Measurements from ENCODE around the gene ABCC1.

ABCC1 gene

GRCh38 chr16:16112450-16113053 lies 163.1 kb downstream of the ABCC1 start:
- TF ChIP-seq CTCF (IDR thresholded peaks at IDR 0.05; ENCODE audit: borderline replicate concordance, extremely low read depth, low read length, poor library complexity, severe bottlenecking) (no peak), EZH2 (IDR thresholded peaks at IDR 0.05; ENCODE audit: borderline replicate concordance, low read depth, low read length, severe bottlenecking) (no peak)
- Histone ChIP-seq H3K4me2 (ENCODE audit: insufficient read depth, low read length) (no peak overlapping the region), H4K20me1 (ENCODE audit: insufficient read depth, low read length) (no peaks in the 10 kb centered on the region; the same call in 1 of the 2 replicates), H3K27me3 (ENCODE audit: insufficient read depth, low read length, poor library complexity) (no peaks in the 10 kb centered on the region), H3K27ac (ENCODE audit: low read length) (no peak overlapping the region), H3K36me3 (ENCODE audit: insufficient read depth, low read length) (peaks cover 93% of the 10 kb centered on the region), H3K9ac (ENCODE audit: low read depth, low read length) (no peak overlapping the region), H2AFZ (ENCODE audit: low read depth, low read length) (no peak overlapping the region), H3K9me3 (ENCODE audit: insufficient read depth, low read length, severe bottlenecking) (peaks cover 7% of the 10 kb centered on the region), H3K4me3 (ENCODE audit: low read depth in 1 of 2, low read length in 2 of 2) (no peak overlapping the region), H3K4me1 (ENCODE audit: insufficient read depth, low read length) (no peaks in the 10 kb centered on the region), H3K79me2 (ENCODE audit: insufficient read depth, low read length) (no peaks in the 10 kb centered on the region)
- no peak for DNase-seq
- no peak for ATAC-seq (ENCODE audit: insufficient read depth, low read depth)

- H3K79me2 ChIP-seq (ENCODE audit: insufficient read depth, low read length): no peaks in the 10 kb centered on the region
- H3K4me3 ChIP-seq (ENCODE audit: low read depth in 1 of 2, low read length in 2 of 2): no peak overlapping the region
- H3K4me2 ChIP-seq (ENCODE audit: insufficient read depth, low read length): no peak overlapping the region
- H2AFZ ChIP-seq (ENCODE audit: low read depth, low read length): no peak overlapping the region
- TF ChIP-seq CTCF (IDR thresholded peaks at IDR 0.05; ENCODE audit: borderline replicate concordance, extremely low read depth, low read length, poor library complexity, severe bottlenecking) (no peak), EZH2 (IDR thresholded peaks at IDR 0.05; ENCODE audit: borderline replicate concordance, low read depth, low read length, severe bottlenecking) (no peak)
- no peak for DNase-seq
- H3K36me3 ChIP-seq (ENCODE audit: insufficient read depth, low read length): peaks cover 95% of the 10 kb centered on the region
- peaks cover 9% of the 10 kb centered on the region for H3K9me3 ChIP-seq (ENCODE audit: insufficient read depth, low read length, severe bottlenecking)
- no peaks in the 10 kb centered on the region; the same call in 1 of the 2 replicates for H4K20me1 ChIP-seq (ENCODE audit: insufficient read depth, low read length)
- no peaks in the 10 kb centered on the region for H3K4me1 ChIP-seq (ENCODE audit: insufficient read depth, low read length)
- H3K27ac ChIP-seq (ENCODE audit: low read length): no peak overlapping the region
- H3K9ac ChIP-seq (ENCODE audit: low read depth, low read length): no peak overlapping the region
- ATAC-seq (ENCODE audit: insufficient read depth, low read depth): no peak
- no peaks in the 10 kb centered on the region for H3K27me3 ChIP-seq (ENCODE audit: insufficient read depth, low read length, poor library complexity)
Measured at GRCh38 chr16:16113076-16113475, 163.7 kb downstream of the ABCC1 start.

GRCh38 chr16:16116841-16117240 lies 167.4 kb downstream of the ABCC1 start:
- Histone ChIP-seq H3K9me3 (ENCODE audit: insufficient read depth, low read length, severe bottlenecking) (peaks cover 10% of the 10 kb centered on the region), H3K27ac (ENCODE audit: low read length) (no peak overlapping the region), H3K36me3 (ENCODE audit: insufficient read depth, low read length) (peaks cover 88% of the 10 kb centered on the region), H3K9ac (ENCODE audit: low read depth, low read length) (no peak overlapping the region), H3K27me3 (ENCODE audit: insufficient read depth, low read length, poor library complexity) (no peaks in the 10 kb centered on the region), H3K4me2 (ENCODE audit: insufficient read depth, low read length) (no peak overlapping the region), H2AFZ (ENCODE audit: low read depth, low read length) (no peak overlapping the region), H3K4me3 (ENCODE audit: low read depth in 1 of 2, low read length in 2 of 2) (no peak overlapping the region), H3K79me2 (ENCODE audit: insufficient read depth, low read length) (no peaks in the 10 kb centered on the region), H4K20me1 (ENCODE audit: insufficient read depth, low read length) (no peaks in the 10 kb centered on the region; the same call in 1 of the 2 replicates), H3K4me1 (ENCODE audit: insufficient read depth, low read length) (no peaks in the 10 kb centered on the region)
- TF ChIP-seq CTCF (IDR thresholded peaks at IDR 0.05; ENCODE audit: borderline replicate concordance, extremely low read depth, low read length, poor library complexity, severe bottlenecking) (no peak), EZH2 (IDR thresholded peaks at IDR 0.05; ENCODE audit: borderline replicate concordance, low read depth, low read length, severe bottlenecking) (no peak)
- DNase-seq: no peak
- ATAC-seq (ENCODE audit: insufficient read depth, low read depth): no peak

Data from DND-41 (cell line).